Activated gamma-delta T cell (primary cell): ENCODE data around the gene ZNF256.

Source experiments
- DNase-seq: peaks from one replicate; lab custom pipeline; 2025; lab: John Stamatoyannopoulos, UW
- total RNA-seq, 2 donors: gene quantifications; one replicate each; lab custom pipeline; 2026; lab: John Stamatoyannopoulos, UW

Gene ZNF256
- total RNA-seq, result 22.9 to 25.2 reads per million in 2 donors

DNA sequence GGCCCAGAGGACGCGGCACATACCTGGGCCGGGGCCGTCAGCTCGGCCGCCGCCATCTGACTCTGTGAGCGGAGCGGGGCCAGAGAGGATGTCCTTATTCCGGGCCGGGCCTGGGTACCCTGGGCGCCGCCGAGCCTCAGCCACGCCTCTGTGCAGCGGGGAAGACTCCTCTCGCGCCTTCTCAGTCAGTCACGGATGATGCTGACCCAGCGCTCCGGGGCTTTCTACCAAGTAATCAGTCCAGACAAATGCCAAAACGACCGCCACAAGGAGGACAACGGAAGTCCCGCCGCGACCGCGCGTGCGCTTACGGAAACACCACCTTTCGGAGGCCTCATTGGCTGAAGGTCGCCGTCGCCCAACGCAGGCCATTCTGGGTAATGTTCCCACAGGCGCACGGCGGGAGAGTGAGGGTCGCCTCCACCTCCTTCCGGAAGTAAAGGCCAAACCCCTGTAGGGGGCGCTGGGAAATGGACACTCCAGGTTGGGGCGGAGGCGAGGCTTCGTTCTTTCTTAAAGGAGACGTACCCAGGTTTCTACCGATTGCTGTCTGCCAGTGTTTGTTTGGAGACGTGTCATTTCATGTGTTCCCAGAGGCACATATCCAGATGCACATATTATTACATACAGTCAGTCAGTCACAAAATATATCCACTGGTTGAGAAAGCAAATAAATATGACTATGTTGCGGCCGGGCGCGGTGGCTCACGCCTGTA lies at the start of gene ZNF256:
Gene ZNF256, minus strand, starts transcription at position 288 of the 716 bp plus-strand sequence. Its CDS starts 232 bp downstream, at position 56.
- peak; percentile 60 for DNase-seq

DNA sequence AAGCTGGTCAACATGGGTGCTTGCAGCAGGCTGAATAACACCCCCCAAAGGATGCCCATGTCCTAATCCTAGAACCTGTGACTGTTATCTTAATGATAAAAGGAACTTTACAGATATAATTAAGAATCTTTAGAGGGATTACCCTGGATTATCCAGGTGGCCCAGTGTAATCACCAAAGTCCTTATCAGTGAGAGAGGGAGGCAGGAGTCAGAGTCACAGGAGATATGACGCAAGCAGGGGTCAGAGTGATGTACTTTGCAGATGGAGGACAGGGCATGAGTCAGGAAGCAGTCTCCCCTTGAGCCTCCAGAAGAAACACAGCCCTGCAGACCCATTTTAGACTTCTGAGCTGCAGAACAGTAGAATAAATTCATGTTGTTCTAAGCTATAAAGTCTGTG lies 45.3 kb upstream of the ZNF256 start:
- no peak for DNase-seq

DNA sequence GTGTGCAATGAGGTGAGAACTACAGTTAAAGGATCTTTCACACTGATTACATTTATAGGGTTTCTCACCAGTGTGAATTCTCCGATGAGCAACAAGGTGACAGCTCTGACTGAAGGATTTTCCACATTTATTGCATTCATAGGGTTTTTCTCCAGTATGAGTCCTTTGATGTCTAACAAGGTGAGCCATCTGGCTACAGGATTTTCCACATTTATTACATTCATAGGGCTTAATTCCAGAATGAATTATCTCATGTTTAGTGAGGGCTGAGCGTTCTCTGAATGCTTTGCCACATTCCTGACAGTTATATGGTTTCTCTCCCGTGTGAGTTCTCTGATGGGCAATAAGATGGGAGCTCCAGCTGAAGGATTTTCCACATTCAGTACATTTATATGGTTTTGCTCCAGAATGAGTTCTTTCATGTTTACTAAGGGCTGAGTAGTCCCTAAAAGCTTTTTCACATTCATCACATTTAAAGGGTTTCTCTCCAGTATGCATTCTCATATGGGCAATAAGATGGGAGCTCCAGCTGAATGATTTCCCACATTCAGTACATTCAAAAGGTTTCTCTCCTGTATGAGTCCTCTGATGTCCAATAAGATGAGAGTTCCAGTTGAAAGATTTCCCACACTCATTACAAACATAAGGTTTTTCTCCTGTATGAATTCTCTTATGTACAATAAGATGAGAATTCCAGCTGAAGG lies 31.2 kb upstream of the ZNF256 start:
- no peak for DNase-seq

DNA sequence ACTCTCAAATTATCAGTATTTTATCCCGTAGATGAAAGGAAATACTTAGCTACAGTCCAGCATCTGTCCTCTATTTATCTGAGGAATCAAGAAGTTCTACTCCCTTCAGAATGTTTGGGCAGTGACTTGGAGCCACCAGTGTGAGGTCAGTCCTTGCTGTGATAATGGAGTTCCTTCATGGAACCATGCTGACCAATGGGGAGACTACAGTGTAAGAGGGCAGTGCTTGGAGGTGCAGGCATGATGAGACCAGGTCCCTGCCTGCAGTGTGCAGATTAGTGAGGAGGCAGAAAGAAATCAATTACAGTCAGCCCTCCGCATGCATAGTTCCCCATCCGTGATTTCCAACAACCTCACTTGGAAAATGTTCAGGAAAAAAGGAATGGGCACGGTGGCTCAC lies 26.9 kb upstream of the ZNF256 start, which contains the start of gene C19orf18:
Gene C19orf18, minus strand, starts transcription at position 101 of the 400 bp plus-strand sequence. CDS start 102 bp downstream, outside the sequence.
- DNase-seq, result no peak

DNA sequence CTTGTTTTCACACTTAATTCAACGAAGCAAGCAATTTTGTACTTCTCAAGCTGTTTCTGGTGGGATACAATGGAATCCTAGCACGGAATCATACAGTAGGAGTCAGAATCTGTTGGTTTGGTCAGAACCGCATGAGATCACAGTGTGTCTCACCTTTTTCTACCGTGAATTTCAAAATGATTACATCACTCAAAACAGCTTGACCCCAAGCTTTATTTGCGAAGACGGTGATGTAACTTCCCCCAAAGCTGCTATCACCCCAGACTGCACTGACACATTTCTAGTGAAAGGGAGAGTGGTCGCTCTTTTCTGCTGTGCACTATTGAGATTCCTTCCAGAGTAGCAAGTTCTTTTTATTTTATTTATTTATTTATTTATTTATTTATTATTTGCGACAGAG lies 17.3 kb upstream of the ZNF256 start:
- DNase-seq, result no peak

DNA sequence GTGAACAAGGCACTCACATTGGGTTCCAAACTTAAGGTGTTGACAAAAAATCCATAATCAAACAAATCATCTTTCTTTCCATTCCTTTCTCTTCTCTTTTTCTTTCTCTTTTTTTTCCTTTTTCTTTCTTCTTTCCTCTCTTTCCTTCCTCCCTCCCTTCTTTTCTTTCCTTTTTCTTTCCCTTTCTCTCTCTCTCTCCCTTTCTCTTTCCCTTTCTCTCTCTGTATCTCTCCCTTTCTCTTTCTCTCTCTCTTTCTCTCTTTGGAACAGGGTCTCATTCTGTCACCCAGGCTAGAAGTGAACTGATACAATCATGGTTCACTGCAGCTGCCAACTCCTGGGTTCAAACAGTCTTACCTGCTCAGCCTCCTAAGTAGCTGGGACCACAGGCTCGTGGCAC lies 14.3 kb upstream of the ZNF256 start:
- no peak for DNase-seq

DNA sequence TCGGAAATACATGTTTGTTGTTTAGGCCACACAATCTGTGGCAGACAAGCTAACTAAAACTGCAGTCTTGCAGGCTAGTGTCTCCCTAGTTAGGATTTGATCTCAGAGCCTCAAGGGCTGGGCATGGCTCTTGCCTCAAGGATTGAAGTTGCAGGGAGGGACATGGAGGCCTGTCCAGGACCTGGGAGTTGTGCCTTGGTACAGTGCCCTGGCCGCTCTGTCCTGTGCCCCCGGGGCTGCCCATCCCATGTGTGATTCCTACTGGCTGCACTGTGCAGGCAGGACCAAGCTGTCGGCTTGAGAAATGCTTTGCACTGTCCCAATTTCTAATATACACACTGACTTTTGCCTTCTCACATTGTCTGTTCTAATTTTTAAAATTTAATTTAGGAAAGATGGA lies 7.5 kb upstream of the ZNF256 start:
- DNase-seq, result no peak

DNA sequence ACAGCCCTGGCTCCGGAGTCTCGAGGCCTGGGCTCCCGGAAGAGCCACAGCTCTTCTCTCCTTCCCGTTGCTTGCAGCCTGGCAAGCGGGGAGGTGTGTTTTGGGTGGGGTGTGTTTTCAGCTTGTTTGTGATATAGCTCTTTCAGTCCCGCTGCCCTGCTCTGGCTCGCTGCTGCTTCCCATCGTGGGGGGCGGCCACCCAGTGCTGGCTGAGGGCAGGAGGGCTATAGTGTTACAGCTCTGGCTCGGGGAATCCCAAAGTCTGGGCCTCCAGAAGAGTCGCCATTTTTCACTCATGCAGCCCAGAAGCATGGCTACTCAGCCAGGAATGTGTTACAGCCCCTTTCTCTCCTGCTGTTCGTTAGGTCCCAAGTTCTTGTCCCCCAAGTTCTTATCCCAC lies 2.2 kb upstream of the ZNF256 start:
- no peak for DNase-seq

DNA sequence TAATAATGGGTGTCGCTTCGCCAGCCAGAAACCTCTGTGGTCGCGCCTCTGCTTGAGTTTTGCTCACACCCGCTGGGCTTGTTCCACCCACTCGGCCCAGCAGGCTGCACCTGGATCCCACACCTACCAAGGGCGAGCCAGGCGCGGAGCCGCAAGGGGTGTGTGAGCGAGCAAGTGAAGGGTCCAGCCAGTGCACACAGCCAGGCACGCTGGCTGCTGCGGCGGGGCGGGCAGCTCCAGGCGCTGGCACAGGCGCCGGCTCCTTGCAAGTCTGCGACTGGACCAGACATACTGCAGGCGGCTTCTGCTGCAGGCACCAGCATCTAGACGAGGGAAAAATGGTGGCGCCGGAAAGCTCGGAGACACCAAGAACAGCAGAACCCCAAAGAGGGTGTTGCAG lies 1.8 kb upstream of the ZNF256 start:
- DNase-seq, result no peak

DNA sequence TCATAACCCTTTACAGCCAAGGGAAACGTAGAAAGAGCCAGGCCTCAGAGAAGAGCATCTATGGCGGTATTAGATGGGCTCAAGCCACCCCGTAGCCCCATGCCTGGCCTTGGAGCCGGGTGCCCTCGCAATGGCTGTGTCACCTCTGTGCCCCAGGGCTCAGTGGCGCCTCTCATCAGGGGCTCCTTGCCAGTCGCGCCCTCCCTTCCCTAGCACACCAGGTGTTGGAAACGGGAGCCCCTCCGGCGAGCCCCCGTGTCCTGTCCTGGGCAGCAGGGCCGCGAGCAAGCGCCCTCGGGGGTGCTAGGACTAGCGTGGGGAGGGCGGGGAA lies 453 bp downstream of the ZNF256 start:
- no peak for DNase-seq

DNA sequence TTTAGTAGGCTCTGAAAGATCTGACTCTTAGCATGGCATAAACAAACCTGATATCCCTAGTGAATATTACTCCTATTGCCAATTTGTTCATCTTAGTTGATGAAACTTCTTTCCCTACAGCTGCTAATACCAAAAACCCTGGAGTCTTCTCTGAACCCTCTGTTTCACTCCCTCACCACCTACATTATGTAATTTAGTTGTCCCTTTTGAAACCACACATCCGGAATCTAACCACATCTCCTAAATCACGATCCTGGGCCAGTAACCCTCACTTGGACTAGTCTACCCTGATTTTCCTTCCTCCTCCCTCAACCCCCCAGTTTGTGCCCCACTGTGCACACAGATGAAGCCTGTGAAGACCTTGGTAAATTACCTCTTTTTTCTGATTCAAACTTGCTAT lies 1.2 kb downstream of the ZNF256 start:
- DNase-seq, result no peak

DNA sequence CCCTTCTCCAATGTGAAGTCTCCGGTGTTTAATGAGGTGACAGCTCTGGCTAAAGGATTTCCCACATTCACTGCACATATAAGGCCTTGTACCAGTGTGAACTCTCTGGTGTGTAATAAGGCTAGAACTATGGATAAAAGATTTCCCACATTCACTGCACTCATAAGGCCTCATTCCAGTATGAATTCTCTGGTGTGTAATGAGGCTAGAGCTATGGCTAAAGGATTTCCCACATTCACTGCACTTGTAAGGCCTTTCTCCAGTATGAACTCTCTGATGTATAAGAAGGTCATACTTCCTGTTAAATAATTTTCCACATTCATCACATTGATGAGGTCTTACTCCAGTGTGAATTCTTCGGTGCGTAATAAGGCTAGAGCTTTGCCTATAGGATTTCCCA lies 5.9 kb downstream of the ZNF256 start:
- DNase-seq, result no peak

DNA sequence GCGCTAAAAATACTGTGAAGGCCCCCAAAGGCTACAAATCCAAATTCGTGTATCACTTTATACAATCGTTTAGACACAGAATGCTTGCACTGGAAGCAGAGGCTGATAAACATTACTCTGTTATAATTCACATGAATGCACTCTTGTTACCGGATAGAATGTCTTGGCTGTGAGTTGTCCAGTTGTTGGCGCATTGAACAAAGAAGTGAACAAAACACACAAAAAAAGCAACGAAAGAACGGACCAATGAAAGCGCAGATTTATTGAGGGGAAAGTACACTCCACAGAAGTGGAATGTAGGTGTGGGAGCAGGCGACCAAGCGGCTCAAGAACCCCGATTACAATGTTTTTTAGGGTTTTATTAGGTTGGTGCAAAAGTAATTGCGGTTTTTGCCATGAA lies 11.8 kb downstream of the ZNF256 start:
- DNase-seq, result no peak

DNA sequence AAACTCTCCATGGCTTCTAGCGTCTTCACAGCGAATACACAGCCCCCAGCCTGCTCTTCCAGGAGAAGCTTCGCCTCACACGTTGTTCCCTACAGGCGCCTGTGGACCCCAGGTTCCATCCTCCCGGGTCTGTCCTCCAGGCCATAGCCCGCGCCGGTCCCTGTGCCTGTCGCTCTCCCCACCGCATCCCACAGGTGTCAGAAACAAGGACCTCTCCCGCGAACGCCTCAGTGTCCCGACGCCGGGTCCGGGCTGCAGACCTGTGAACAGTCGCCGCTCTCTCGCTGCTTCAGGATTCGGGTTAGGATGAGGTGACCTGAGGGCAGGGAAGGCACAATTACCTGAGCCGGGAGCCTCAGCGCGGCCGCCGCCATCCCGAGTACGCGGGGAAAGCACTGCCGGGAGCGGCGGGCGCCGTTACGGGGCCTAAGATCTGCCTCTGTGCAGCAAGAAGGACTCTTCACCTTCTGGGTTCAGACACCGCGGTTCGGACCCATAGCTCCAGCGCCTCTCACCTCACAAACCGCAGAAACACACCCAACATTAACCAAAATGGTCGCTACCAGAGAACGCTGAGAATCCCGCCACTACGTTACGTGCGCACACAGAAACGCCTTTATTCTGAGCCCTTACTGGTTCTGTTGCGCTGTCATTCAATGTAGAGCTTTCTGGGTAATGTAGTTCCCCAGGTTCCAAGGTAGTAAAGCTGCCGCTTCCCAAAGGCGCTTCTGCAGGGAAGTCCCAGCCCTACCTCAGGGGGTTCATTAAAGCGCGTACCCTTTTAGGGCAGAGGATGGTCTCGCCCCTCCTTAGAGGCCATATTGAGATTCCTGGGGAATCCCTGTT lies 12.5 kb downstream of the ZNF256 start, which contains the start of gene ZNF418:
Gene ZNF418, minus strand, starts transcription at position 583 of the 846 bp plus-strand sequence. CDS start 1,580 bp downstream, outside the sequence.
- no peak for DNase-seq

DNA sequence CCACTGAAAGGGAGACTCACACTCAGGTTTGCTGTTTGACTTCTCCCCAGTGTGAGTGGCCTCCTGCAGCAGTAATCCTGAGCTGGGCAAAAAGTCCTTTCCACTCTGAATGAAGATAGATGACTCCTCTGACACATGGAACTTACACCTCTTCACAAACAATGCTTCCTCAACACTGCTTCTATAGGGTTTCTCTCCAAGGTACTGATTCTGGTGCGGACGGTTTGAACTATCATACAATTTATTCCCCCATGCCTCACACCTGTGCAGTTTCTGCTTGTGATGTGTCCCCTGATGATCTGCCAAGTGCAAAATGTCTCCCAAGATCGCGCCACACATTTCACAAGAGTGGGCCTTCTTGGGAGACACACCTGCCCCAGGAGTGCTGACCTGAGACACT lies 19.9 kb downstream of the ZNF256 start:
- no peak for DNase-seq

DNA sequence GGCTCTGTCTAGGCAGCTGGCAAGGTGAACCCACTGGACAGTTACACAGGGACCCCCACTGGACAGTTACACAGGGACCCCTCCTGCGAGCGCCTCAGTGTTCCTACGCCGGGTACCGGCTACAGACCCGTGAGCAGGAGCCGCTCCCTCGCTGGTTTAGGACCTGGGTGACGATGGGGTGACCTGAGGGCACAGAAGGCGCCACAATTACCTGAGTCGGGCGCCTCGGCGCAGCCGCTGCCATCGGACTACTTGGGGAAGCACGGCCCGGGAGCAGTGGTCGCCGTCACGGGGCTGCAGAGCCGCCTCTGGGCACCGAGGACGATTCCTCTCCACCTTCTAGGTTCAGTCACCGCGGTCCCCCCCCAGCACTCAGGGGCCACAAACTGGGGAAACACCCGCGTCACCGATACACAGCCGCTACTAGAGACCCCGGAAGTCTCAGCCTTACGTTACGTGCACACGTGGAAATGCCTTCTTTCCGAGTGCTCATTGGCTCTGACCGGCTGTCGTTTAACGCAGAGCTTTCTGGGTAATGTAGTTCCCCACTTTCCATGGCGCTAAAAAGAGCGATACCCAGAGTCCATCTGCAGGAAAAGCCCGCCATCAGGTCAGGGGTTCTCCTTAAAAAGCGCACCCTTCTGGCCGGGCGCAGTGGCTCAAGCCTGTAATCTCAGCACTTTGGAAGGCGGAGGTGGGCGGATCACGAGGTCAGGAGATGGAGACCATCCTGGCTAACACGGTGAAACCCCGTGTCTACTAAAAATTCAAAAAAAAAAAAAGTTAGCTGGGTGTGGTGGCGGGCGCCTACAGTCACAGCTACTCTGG lies 31.1 kb downstream of the ZNF256 start, which contains the start of gene ZNF417:
Gene ZNF417, minus strand, starts transcription at position 425 of the 828 bp plus-strand sequence. Its CDS starts 181 bp downstream, at position 244.
- peak; percentile 50 for DNase-seq

DNA sequence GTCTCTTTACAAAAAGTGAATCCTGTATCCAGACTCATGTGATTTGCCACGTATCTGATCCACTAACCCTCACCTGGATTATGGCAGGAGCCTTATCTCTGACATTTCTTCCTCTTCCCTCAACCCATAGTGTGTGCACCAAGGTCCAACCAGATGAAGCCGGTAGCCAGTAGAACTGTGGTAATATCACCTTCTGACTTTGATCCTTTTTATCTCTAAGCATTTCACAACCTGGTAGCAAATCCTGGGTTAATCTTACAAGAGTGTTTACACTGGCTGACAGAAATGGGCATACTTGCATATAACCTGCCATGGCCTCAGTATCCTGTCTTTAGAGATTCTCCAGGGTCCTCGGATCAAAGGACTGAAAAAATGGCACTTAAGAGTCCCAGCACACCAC lies 33.0 kb downstream of the ZNF256 start:
- DNase-seq, result no peak

DNA sequence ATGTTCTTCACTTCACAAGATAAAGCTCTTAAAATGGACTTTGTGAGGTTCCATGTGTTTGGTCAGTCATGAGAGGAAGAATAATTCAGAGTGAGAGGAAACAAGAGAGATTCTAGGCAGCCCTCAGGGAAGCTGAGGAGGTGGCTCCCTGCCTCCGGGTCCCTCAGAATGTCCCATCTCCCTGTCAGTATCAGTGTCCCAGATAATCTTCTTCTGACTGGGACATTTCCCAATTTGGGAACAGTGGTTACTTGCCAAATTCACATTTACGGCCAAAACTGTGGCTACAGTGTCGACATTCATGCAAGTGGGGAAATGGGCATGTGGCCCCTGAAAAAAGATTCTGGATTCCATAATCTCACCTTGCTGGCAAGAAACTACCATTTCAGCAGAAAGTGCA lies 40.1 kb downstream of the ZNF256 start:
- DNase-seq, result no peak

DNA sequence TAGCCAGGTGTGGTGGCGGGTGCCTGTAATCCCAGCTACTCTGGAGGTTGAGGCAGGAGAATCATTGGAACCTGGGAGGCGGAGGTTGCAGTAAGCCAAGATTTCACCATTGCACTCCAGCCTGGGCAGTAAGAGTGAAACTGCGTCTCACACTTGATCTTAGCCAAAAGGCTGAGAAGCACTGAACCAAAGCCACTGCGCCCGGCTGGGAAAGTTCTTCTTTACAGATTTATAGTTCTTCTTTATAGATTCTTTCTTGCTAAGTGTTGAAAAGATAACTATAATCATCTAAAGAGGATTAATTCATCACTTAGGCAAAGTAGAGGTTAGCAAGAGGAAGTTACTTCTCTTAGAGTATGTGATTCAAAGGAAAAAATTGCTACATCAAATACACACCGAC lies 42.2 kb downstream of the ZNF256 start:
- no peak for DNase-seq

DNA sequence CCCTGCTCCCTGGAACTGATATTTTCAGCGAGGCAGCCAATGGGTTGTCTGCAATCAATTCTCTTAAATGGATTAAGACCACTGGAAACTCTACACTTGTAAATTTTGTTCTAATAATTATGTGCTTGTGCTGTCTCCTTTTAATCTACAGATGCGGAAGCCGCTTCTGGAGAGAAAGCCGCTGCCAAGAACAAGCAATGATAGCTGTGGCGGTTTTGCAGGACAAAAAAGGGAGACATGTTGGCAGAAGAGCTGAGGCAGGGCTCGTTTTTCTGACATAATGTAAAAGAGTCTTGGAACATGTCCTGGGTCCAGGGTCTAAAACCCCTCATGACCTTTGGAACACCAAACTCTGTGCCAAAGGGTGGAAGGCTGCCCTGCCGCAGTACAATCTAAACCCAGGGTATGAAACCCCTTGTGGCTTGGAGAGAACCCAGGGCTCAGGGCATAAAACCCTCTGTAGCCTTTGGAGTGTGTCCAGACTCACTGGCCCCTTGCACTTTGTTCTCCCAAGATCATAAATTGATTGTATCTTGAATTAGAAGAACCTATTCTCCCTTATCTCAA lies 43.8 kb downstream of the ZNF256 start:
- DNase-seq, result no peak

DNA sequence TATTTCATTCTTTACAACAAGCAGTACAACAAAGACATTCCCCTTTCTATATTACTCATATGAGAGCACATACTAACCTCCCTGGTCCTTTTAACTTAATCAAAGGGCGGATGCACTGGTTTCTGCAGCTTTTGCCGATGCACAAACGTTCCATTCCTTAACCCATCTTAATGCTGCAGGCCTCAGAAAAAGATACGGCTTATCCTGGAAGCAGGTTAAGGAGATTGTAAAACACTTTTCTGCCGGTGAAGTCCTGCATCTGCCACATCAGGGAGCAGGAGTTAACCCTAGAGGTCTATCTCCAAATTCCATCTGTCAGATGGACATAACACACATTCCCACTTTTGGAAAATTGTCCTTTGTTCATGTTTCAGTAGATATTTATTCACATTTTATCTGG lies 47.2 kb downstream of the ZNF256 start:
- DNase-seq, result no peak
